Aorta (tissue), 5 donors: ENCODE measurements around the gene SCAPER. TPM values are rescaled to one million over a fixed set of nuclear protein-coding genes. Genes with fewer than 3 reads are reported as not detected.

ENCODE experiments used
- ATAC-seq: fragments of 200-7000 bp; cut with Tn5 transposase; one replicate; pipeline ENCODE4 v1.9.1; 2022; ENCODE audit warnings: moderate library complexity; ENCODE audit not compliant: low FRiP score
- DNase-seq, 2 donors: peaks; one replicate each; pipeline ENCODE4 v3.0.0-alpha.2; 2020
- H3K27ac ChIP-seq, 2 donors: one replicate each; pipeline ENCODE4 v1.5.1; 2013; ENCODE audit warnings: low read length in 2 of 2, mild to moderate bottlenecking in 2 of 2, moderate library complexity in 2 of 2, control low read depth in 1 of 2, inconsistent platforms in 1 of 2, low read depth in 1 of 2
- H3K27me3 ChIP-seq, 2 donors: one replicate each; pipeline ENCODE4 v1.6.1; 2013; ENCODE audit warnings: control low read depth in 1 of 2, low read length in 1 of 2, mild to moderate bottlenecking in 1 of 2, moderate library complexity in 1 of 2; ENCODE audit not compliant: insufficient read depth in 2 of 2, control insufficient read depth in 1 of 2
- H3K36me3 ChIP-seq, 2 donors: one replicate each; pipeline ENCODE4 v1.6.1; 2013; ENCODE audit warnings: control low read depth in 1 of 2, low read length in 1 of 2, mild to moderate bottlenecking in 1 of 2; ENCODE audit not compliant: insufficient read depth in 2 of 2, control insufficient read depth in 1 of 2
- H3K4me1 ChIP-seq, 2 donors: one replicate each; pipeline ENCODE4 v1.6.1; 2013; ENCODE audit warnings: low read length in 2 of 2, control low read depth in 1 of 2, mild to moderate bottlenecking in 1 of 2, moderate library complexity in 1 of 2; ENCODE audit not compliant: insufficient read depth in 2 of 2, control insufficient read depth in 1 of 2
- H3K4me3 ChIP-seq, 2 donors: one replicate each; pipeline ENCODE4 v1.5.1; 2013; ENCODE audit warnings: low read length in 2 of 2, control low read depth in 1 of 2, mild to moderate bottlenecking in 1 of 2
- H3K9me3 ChIP-seq: one replicate; pipeline ENCODE4 v1.6.1; 2013; ENCODE audit warnings: mild to moderate bottlenecking, low read length; ENCODE audit not compliant: control insufficient read depth
- WGBS, 2 donors: extraction: QIAGEN DNeasy Blood & Tissue Kit; methylation state at CpG; one replicate each; pipeline ENCODE4 v1.1.7; 2013; 5-methylcytosine and 5-hydroxymethylcytosine counted together
- intact Hi-C, 2 donors: fragments of 100-400 bp; cut with DNase I; formaldehyde crosslinking; loops; one replicate each; pipeline versions ENCODE4 v1.14.2 to v1.15.0; 2022
- polyA plus RNA-seq, 2 donors: library from polyadenylated mRNA; stranded (reverse); fragments of 200-250 nt; gene quantifications; one replicate each; pipeline ENCODE4 v1.2.3, GENCODE V29; 2013
- total RNA-seq, 2 donors: library from RNA; stranded (reverse); fragmentation: NEBNext Ultra II Directional; extraction: Animal tissue kit (Norgen Biotek cat#: 25700); gene quantifications; one replicate each; pipeline ENCODE4 v1.2.1, GENCODE V29; 2021
- donor health status: healthy with polysubstance abuse.
- donor health status: Bipolar disorder and iron deficiency.
- donor health status: DM: no; HTN: no; CAD: no.
- donor health status: DM: no; HTN: no; CAD: no.
- donor health status: DM: yes; HTN: yes; CAD: no.

SCAPER gene
- total and polyA plus RNA-seq, 4 donors, result 11.9 to 44.3 (median 25.6) TPM

- Histone ChIP-seq H3K9me3 (no peaks in the 10 kb centered on the region), H3K27ac (no peak overlapping the region), H3K4me3 (no peak overlapping the region), H3K4me1 (no peaks in the 10 kb centered on the region), H3K36me3 (peaks cover 3 to 7% of the 10 kb centered on the region in 2 donors), H3K27me3 (no peaks in the 10 kb centered on the region)
- DNase-seq, result no peak
- ATAC-seq, result no peak
- 90 to 95% methylated on average over 3 of the region's 3 CpGs for WGBS, 2 donors
- intact Hi-C loops, result no loop called here
These were observed 529.1 kb downstream of the SCAPER start for GRCh38 chr15:76376029-76376428.

- H3K9me3 ChIP-seq, result no peaks in the 10 kb centered on the region
- H3K36me3 ChIP-seq, result peaks cover 0 to 2% of the 10 kb centered on the region in 2 donors
- H3K27me3 ChIP-seq, result no peaks in the 10 kb centered on the region
- peaks cover 0 to 2% of the 10 kb centered on the region in 2 donors for H3K4me1 ChIP-seq
- no peak overlapping the region for H3K27ac ChIP-seq
- DNase-seq (no peak), ATAC-seq (no peak)
- intact Hi-C loops, result no loop called here
- WGBS, 2 donors, result 13 to 17% methylated on average over 11 of the region's 11 CpGs
- H3K4me3 ChIP-seq, result no peak overlapping the region
These were observed 537.0 kb downstream of the SCAPER start for GRCh38 chr15:76368122-76368621.

GRCh38 chr15:76366714-76367113 lies 538.4 kb downstream of the SCAPER start:
- DNase-seq, result no peak
- Histone ChIP-seq H3K36me3 (no peaks in the 10 kb centered on the region), H3K4me1 (peaks cover 0 to 2% of the 10 kb centered on the region in 2 donors), H3K9me3 (no peaks in the 10 kb centered on the region), H3K4me3 (no peak overlapping the region), H3K27me3 (no peaks in the 10 kb centered on the region), H3K27ac (no peak overlapping the region)
- 85 to 97% methylated on average over 1 of the region's 1 CpG for WGBS, 2 donors
- intact Hi-C loops, result no loop called here
- ATAC-seq, result no peak

- no peak overlapping the region for H3K4me3 ChIP-seq
- no peaks in the 10 kb centered on the region for H3K9me3 ChIP-seq
- no peak for DNase-seq
- no peak overlapping the region for H3K27ac ChIP-seq
- 85 to 87% methylated on average over 2 of the region's 2 CpGs for WGBS, 2 donors
- no peaks in the 10 kb centered on the region for H3K27me3 ChIP-seq
- no peaks in the 10 kb centered on the region for H3K4me1 ChIP-seq
- intact Hi-C loops, result no loop called here
- H3K36me3 ChIP-seq, result peaks cover 3% of the 10 kb centered on the region in 2 donors
- ATAC-seq, result no peak
These were observed 541.9 kb downstream of the SCAPER start for GRCh38 chr15:76363251-76363650.

GRCh38 chr15:76360416-76360815 lies 544.7 kb downstream of the SCAPER start:
- Histone ChIP-seq H3K27me3 (no peaks in the 10 kb centered on the region), H3K27ac (no peak overlapping the region), H3K36me3 (peaks cover 3% of the 10 kb centered on the region in 2 donors), H3K4me1 (no peaks in the 10 kb centered on the region), H3K9me3 (no peaks in the 10 kb centered on the region), H3K4me3 (no peak overlapping the region)
- DNase-seq (no peak), ATAC-seq (no peak)
- WGBS, 2 donors, result 92 to 94% methylated on average over 3 of the region's 3 CpGs
- intact Hi-C loops, result no loop called here

GRCh38 chr15:76359152-76359551 lies 546.0 kb downstream of the SCAPER start:
- no peaks in the 10 kb centered on the region for H3K27me3 ChIP-seq
- H3K27ac ChIP-seq, result no peak overlapping the region
- ATAC-seq (no peak), DNase-seq (no peak)
- intact Hi-C loops, result no loop called here
- WGBS, 2 donors, result 57 to 81% methylated on average over 3 of the region's 3 CpGs
- H3K9me3 ChIP-seq, result no peaks in the 10 kb centered on the region
- peaks cover 3% of the 10 kb centered on the region in 2 donors for H3K36me3 ChIP-seq
- H3K4me1 ChIP-seq, result no peaks in the 10 kb centered on the region
- no peak overlapping the region for H3K4me3 ChIP-seq

- H3K4me3 ChIP-seq, result no peak overlapping the region
- ATAC-seq (no peak), DNase-seq (no peak)
- intact Hi-C loops, result no loop called here
- H3K9me3 ChIP-seq, result no peaks in the 10 kb centered on the region
- H3K4me1 ChIP-seq, result no peaks in the 10 kb centered on the region
- no peaks in the 10 kb centered on the region for H3K27me3 ChIP-seq
- H3K27ac ChIP-seq, result no peak overlapping the region
- peaks cover 3 to 4% of the 10 kb centered on the region in 2 donors for H3K36me3 ChIP-seq
- WGBS, 2 donors, result 98 to 100% methylated on average over 3 of the region's 3 CpGs
These were observed 546.7 kb downstream of the SCAPER start for GRCh38 chr15:76358453-76358852.

- no peaks in the 10 kb centered on the region for H3K9me3 ChIP-seq
- no peaks in the 10 kb centered on the region for H3K4me1 ChIP-seq
- ATAC-seq (no peak), DNase-seq (no peak)
- no peak overlapping the region for H3K4me3 ChIP-seq
- no peaks in the 10 kb centered on the region for H3K27me3 ChIP-seq
- H3K36me3 ChIP-seq, result peaks cover 3 to 4% of the 10 kb centered on the region in 2 donors
- H3K27ac ChIP-seq, result no peak overlapping the region
- intact Hi-C loops, result no loop called here
- WGBS, 2 donors, result 90 to 92% methylated on average over 3 of the region's 3 CpGs
These were observed 550.2 kb downstream of the SCAPER start for GRCh38 chr15:76354823-76355440.

- Histone ChIP-seq H3K9me3 (no peaks in the 10 kb centered on the region), H3K4me1 (no peaks in the 10 kb centered on the region), H3K4me3 (no peak overlapping the region), H3K27me3 (no peaks in the 10 kb centered on the region), H3K27ac (no peak overlapping the region), H3K36me3 (peaks cover 2 to 3% of the 10 kb centered on the region in 2 donors)
- intact Hi-C loops, result no loop called here
- ATAC-seq (no peak), DNase-seq (no peak)
- 96% methylated on average over 10 of the region's 10 CpGs for WGBS, 2 donors
These were observed 551.2 kb downstream of the SCAPER start for GRCh38 chr15:76353903-76354302.
